Right ventricle myocardium superior (tissue), 1 donor: ENCODE results near the gene KRTAP5-8. TPM values are rescaled to one million over a fixed set of nuclear protein-coding genes. Genes with fewer than 3 reads are reported as not detected.
"Not testable (repeated sequence)": the region's sequence is repeated elsewhere in the genome, so short reads cannot be mapped to it uniquely, and the experiment has no call there.

Experiments used
- ATAC-seq: fragments of 200-7000 bp; cut with Tn5 transposase; one replicate; pipeline ENCODE4 v1.9.1; 2020; ENCODE audit warnings: mild to moderate bottlenecking; ENCODE audit not compliant: poor library complexity
- DNase-seq: peaks from one replicate; pipeline ENCODE4 v3.0.0-alpha.2; 2020
- intact Hi-C: fragments of 100-400 bp; cut with DNase I; formaldehyde crosslinking; loops from one replicate; pipeline ENCODE4 v1.11.2; 2022
- total RNA-seq: library from RNA; stranded (reverse); fragmentation: NEBNext Ultra II Directional; extraction: Animal tissue kit (Norgen Biotek cat#: 25700); gene quantifications from one replicate; pipeline ENCODE4 v1.2.1, GENCODE V29; 2021
- donor health status: DM: no; HTN: yes; CAD: no; lungs with severe emphysema.

Gene KRTAP5-8
- total RNA-seq, 1 donor from 2014 or later, result not detected

DNA sequence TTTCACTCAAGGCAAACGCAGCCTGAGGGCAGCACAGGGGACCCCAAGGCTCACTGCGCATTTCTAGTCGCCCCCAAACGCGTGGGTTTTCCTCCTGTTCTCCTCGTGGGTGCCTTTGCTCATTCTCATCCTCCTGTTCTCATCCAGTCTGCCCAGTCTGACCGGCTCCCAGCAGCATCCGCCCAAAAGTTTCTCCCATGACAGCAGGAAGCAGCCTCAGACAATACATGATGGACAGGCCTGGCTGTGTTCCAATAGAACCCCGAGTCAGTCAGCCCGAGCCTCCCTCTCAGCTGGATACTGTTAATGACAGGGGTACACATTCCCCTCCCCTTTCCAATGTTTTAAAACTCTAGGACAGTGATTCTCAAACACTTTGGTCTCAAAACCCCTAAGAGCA lies 33.3 kb upstream of the KRTAP5-8 start:
- intact Hi-C loops, result no loop called here

GRCh38 chr11:71505001-71505400 lies 32.8 kb upstream of the KRTAP5-8 start:
- DNase-seq, result no peak
- intact Hi-C loops, result no loop called here
- no peak for ATAC-seq

More for the DNA sequence above, 33.3 kb upstream of the KRTAP5-8 start:
- no peak for ATAC-seq
- DNase-seq, result no peak

DNA sequence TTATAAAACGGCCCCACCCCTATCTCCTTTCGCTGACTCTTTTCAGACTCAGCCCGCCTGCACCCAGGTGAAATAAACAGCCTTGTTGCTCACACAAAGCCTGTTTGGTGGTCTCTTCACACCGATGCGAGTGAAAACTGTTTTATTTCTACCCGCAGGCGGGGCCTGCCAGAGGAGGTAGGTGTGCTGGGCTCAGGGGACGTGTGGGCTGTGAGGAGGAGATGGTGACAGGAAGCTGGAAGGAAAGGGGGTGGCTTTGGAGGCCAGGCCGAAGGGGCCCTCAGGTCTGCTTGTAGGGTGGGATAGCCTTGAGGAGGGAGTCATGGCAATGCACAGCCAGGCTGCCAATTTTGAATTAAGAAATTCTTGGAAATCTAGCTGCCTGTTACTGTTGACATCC lies 32.0 kb upstream of the KRTAP5-8 start:
- intact Hi-C loops, result no loop called here
- ATAC-seq, result no peak
- no peak for DNase-seq

GRCh38 chr11:71507102-71507501 lies 30.7 kb upstream of the KRTAP5-8 start:
- DNase-seq, result no peak
- intact Hi-C loops, result no loop called here

DNA sequence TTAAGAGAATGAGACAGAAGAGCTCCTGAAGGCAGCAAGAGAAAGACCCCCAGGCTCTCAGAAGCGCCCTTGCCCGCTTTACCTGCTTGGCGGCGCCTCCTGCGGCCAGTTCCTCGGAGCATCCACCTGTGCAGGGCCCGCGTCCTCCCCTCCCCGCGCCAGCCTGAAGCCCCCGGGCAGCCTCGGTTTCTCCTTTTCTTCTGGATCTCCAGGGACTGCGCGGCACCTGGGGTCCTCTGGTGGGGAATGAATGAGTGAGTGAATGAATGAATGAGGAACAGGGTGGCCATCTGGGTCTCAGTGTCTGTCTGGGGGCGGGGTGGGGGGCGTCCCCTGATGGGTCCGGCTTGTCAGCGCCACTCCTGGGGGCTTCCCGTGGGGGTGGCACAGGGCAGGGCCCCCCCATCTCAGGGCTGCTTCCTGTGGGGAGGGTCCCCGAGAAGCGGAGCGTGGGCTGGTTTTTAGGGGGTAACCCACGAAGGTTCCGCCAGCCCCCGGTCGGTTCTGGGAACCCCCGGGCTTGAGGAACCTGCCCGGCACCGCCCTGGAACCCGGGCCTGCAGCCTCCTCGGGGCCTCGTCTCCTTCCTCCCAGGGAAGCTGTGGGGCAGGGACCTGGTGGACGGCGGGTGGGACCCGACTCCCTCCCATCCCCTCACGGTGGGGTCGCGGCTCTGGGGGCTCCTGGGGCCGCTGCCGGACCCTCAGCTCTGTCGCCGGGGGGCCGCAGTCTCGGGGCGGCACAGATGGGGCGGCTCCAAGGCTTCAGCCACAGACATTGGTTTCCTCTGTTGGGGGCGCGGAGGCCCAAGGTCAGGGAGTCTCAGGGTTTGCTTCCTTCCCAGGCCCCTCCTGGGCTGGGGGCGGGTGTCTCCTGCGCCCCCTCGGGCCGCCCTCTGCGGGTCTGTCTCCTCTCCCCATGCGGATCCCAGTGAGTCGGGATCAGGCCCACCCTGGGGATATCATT lies 19.0 kb upstream of the KRTAP5-8 start:
- DNase-seq, result no peak
- intact Hi-C loops, result no loop called here
- no peak for ATAC-seq

More at GRCh38 chr11:71507102-71507501, 30.7 kb upstream of the KRTAP5-8 start:
- no peak for ATAC-seq

DNA sequence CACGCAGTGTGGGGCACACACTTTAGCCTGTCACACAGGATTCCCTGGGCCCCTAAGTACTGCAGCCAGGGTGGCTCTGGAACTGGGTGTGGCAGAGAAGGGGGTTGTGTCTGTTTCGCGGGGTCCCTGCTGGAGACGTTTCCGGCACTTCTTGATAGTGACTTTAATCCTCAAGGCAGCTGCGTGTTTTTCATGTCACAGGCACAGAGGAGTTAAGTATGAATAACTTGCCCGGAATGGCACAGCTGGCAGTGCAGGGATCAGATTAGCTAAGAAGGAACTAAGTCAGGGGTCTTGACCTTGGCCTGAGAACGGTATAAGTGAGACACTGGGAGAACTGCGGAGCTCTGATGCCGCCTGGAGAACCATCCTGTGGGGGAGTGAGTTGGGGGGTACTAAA lies 18.3 kb upstream of the KRTAP5-8 start:
- intact Hi-C loops, result no loop called here
- DNase-seq (no peak), ATAC-seq (no peak)

DNA sequence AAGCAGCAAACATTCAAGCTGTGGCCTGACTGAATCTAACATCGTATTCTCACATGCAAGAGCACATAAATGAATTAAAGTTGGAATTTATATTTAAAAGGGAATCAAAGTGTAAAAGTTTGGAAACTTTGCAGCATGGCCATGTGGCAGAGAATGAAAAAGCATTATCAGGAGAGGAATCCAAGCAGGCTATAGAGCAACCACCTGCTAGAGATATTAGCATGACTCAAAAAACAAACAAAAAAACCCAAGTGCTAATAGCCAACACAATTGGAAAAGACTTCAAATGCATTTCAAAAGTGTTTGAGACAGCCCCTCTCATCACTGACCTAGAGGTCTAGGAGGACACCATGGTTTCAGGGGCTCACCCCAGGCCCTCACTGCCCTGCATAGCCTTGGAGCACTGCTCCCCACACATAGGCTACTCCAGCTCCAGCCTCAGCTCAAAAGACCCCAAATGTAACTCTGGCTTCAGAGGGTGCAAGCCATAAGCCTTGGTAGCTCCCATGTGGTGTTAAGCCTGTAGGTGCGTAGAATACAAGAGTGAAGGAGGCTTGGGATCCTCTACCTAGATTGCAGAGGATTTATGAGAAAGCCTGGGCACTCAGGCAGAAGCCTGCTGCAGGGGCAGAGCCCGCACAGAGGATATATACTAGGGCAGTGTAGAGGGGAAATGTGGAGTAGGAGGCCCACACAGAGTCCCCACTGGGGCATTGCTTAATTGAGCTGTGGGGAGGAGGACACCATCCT lies 12.5 kb upstream of the KRTAP5-8 start:
- intact Hi-C loops, result no loop called here
- DNase-seq (no peak), ATAC-seq (no peak)

GRCh38 chr11:71525938-71526495 lies 11.8 kb upstream of the KRTAP5-8 start:
- DNase-seq (no peak), ATAC-seq (no peak)
- intact Hi-C loops, result no loop called here

GRCh38 chr11:71526796-71527575 lies 10.8 kb upstream of the KRTAP5-8 start, which contains the start of gene KRTAP5-7:
Gene KRTAP5-7 (plus strand): TSS chr11:71527267. CDS start chr11:71527301, 34 bp downstream.
- ATAC-seq, DNase-seq, intact Hi-C loops: not testable (repeated sequence)

DNA sequence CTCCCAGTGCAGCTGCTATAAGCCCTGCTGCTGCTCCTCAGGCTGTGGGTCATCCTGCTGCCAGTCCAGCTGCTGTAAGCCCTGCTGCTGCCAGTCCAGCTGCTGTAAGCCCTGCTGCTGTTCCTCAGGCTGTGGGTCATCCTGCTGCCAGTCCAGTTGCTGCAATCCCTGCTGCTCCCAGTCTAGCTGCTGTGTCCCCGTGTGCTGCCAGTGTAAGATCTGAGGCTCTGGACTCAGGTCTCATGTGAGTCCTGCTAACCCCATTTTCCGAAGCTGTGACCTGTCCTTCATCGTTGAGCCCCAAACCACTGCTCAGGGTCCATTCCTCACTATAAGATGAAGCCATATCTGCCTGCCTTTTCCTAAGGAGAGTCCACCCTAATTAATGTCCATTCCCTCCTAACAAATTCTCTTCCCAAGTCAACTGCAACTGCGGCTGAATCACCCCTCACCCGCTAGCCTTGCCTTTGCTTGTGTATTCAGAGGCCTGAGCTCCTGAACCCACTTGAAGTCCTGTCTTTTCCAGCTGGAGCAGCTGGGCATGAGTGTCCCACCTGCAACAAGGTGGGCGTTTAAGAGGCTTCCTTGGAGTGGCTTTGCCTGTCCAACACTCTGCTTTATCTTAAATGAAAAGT lies 10.1 kb upstream of the KRTAP5-8 start:
- ATAC-seq, result no peak
- no peak for DNase-seq
- intact Hi-C loops, result no loop called here

DNA sequence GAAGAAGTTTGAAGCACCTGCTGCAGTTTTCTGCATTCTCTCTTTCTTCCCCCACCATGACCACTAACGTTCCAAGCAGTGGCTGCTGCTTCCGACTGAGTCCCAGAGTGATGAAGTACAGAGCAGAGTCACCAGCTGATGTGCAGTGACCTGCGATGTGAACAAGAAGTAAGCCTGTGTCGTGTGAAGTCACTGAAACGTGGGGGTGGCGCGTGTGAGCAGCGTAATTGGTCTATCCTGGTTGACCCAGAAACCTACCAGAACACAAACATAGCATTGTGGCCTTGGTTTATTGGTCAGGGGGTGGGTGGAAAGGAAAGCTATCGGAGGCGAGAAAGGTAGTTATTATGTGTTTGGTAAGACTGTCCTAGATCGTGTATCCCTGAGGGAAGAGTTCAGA lies 7.2 kb upstream of the KRTAP5-8 start:
- intact Hi-C loops, result no loop called here
- DNase-seq (no peak), ATAC-seq (no peak)

- ATAC-seq (no peak), DNase-seq (no peak)
- intact Hi-C loops, result no loop called here
Measured at GRCh38 chr11:71532036-71532610, 5.7 kb upstream of the KRTAP5-8 start.

DNA sequence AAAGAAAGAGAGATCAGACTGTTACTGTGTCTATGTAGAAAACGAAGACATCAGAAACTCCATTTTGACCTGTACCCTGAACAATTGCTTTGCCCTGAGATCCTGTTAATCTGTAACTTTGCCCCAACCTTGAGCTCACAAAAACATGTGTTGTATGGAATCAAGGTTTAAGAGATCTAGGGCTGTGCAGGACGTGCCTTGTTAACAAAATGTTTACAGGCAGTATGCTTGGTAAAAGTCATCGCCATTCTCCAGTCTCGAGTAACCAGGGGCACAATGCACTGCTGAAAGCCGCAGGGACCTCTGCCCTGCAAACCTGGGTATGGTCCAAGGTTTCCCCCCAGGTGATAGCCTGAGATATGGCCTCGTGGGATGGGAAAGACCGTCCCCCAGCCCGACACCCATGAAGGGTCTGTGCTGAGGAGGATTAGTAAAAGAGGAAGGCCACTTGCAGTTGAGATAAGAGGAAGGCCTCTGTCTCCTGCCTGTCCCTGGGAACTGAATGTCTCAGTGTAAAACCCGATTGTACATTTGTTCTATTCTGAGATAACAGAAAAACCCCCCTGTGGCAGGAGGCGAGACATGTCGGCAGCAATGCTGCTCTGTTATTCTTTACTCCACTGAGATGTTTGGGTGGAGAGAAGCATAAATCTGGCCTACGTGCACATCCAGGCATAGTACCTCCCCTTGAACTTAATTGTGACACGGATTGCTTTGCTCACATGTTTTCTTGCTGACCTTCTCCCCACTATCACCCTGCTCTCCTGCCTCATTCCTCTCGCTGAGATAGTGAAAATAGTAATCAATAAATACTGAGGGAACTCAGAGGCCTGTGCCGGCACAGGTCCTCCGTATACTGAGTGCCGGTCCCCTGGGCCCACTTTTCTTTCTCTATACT lies 2.9 kb upstream of the KRTAP5-8 start:
- ATAC-seq, intact Hi-C loops, DNase-seq: not testable (repeated sequence)

DNA sequence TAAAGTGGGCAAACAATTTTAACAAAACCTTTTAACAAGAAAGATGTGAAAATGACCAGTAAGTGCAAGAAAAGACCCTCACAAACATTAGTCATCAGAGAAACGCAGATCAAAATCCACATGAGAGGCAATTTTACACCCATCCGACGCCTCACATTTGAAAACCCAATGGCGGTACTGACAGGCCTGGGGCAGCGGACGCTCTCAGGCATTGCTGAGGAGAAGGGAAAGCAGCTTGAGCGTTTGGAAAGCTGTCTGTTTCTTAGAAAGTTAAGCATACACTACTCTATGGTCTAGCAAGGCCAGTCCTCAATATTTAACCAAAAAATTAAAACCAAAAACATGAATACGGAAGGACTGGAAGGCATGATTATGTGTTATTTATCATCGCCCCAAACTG lies 2.0 kb upstream of the KRTAP5-8 start:
- ATAC-seq, result no peak
- no peak for DNase-seq
- intact Hi-C loops, result no loop called here

DNA sequence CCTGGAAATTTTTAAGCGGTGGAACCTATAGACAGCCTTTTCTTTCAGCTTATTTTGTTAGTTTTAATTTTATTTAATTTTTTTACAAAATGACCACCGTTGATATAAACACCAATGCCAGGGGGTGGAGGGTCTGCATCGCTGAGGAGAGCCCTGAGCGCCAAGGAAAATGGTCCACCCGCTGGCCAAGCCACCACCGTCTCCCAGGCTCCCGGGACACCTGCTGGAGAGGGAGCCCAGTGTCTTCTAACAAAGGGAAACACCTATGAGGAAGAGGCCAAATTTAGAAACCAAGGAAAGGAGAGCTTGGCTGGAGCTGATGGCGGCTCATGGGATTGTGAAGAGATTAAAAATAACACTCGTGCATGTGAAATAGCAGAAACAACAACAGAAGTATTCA lies 288 bp upstream of the KRTAP5-8 start:
- no peak for DNase-seq
- intact Hi-C loops, result no loop called here
- no peak for ATAC-seq

DNA sequence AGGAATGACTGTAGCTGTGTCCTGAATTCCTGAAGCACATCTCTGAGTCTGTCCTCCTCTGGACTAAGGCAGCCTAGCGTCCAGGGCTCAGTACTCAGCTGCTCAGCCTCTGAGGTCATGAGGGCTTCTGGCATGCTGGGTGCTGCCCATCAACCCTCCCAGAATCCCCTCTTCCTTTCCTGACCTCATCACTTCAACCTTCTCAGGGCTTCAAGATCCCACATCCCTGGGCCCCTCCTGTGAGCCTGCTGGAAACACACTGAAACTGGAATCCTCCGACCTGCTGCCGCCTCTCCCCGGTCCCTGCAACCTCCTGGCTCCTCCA lies 803 bp downstream of the KRTAP5-8 start:
- no peak for DNase-seq
- intact Hi-C loops, result no loop called here

GRCh38 chr11:71539017-71539416 lies 1.2 kb downstream of the KRTAP5-8 start:
- ATAC-seq (no peak), DNase-seq (no peak)
- intact Hi-C loops, result no loop called here

More for the DNA sequence above, 803 bp downstream of the KRTAP5-8 start:
- ATAC-seq, result no peak
